ENCODE data around the gene SLC25A21.

The SLC25A21 gene

DNA sequence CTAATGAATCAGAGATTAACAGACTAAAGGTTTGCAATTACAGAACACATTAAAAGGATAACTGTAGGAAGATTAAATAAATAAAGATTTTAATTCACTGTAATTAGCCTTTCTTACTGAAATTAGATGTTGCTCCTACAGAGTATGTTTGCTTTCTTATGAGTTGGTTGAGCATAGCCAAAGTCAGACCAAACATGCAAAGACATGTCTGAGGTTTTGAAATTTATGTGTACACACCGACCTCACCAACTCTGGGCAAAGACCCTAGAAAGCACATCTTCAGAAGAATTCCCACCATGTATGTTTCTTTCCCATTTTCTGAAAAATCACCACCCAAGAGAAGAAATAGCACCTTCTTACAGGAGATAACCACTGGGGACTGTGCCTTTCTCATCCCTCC, 351.5 kb downstream of the SLC25A21 start:
- H3K27me3 ChIP-seq (replicated peaks; ENCODE audit: control insufficient read depth, insufficient read depth, low read length), result no peaks in the 10 kb centered on the region
- H3K36me3 ChIP-seq (ENCODE audit: control insufficient read depth, insufficient read depth, low read length), result no peaks in the 10 kb centered on the region
- H3K4me3 ChIP-seq (replicated peaks; ENCODE audit: low read depth, low read length), result no peak overlapping the region
- no peak for DNase-seq (ENCODE audit: extremely low read depth, insufficient read length)
- TF ChIP-seq, protein P1, sequence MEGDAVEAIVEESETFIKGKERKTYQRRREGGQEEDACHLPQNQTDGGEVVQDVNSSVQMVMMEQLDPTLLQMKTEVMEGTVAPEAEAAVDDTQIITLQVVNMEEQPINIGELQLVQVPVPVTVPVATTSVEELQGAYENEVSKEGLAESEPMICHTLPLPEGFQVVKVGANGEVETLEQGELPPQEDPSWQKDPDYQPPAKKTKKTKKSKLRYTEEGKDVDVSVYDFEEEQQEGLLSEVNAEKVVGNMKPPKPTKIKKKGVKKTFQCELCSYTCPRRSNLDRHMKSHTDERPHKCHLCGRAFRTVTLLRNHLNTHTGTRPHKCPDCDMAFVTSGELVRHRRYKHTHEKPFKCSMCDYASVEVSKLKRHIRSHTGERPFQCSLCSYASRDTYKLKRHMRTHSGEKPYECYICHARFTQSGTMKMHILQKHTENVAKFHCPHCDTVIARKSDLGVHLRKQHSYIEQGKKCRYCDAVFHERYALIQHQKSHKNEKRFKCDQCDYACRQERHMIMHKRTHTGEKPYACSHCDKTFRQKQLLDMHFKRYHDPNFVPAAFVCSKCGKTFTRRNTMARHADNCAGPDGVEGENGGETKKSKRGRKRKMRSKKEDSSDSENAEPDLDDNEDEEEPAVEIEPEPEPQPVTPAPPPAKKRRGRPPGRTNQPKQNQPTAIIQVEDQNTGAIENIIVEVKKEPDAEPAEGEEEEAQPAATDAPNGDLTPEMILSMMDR (IDR thresholded peaks at IDR 0.05; ENCODE audit: insufficient read depth, low read length, poor library complexity, severe bottlenecking), result no peak

DNA sequence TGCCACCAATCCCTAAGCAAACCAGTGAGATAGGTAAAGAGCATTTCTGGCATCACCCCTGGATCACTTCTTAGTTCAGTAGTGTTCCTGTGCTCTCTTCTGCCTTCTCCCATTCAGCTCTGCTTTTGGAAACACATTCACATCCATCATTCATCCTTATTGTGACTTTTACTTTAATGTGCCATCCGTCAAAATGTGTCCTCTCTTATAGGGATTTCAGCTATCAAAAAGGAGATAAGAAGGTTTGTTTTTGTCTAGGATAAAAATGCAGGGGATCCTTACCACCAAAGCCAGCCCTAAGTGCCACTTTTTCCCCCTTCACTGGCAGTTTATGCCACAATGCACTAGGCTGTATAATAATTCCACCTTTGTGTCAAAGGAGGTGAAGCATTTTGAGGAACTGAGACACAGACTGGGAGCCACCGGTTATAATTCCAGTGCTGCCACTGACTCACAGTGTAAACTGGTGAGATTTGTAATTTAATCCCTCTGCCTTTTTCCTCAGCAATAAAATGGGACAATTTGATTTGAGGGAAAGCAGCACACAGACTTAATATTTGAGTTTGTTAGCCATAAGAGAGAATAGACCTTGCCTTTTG, 352.2 kb downstream of the SLC25A21 start:
- Histone ChIP-seq H3K27me3 (replicated peaks; ENCODE audit: control insufficient read depth, insufficient read depth, low read length) (no peaks in the 10 kb centered on the region), H3K4me3 (replicated peaks; ENCODE audit: low read depth, low read length) (no peak overlapping the region), H3K36me3 (ENCODE audit: control insufficient read depth, insufficient read depth, low read length) (no peaks in the 10 kb centered on the region)
- TF ChIP-seq, protein P1 (IDR thresholded peaks at IDR 0.05; ENCODE audit: insufficient read depth, low read length, poor library complexity, severe bottlenecking), result no peak
- DNase-seq (ENCODE audit: extremely low read depth, insufficient read length), result no peak

DNA sequence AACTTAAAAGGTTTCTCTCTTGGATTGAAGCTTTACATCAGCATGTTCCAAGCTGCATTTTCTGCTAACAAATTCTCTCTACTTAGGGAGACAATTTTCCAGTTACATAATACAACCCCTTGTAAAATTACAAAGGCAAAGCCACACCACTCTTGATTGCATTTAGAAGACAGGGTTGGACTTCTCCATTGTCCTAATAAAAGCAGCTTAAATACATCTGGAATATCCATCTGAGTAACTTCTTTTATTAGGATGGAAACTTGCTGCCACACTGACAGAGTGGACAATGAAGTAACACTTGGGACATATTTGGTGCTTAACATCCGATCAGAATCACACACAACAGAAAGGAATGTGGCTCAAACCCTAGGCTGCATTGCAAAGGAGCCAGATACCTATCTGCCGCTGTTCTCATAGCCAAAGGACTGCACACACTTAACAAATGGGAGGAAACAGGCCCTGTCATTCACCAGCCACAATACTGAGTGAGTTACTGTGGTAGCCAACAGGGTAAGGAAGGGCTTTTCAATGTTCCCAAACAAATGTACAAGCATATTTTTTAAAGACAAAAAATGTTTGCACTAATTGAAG, 353.5 kb downstream of the SLC25A21 start:
- Histone ChIP-seq H3K27me3 (replicated peaks; ENCODE audit: control insufficient read depth, insufficient read depth, low read length) (no peaks in the 10 kb centered on the region), H3K36me3 (ENCODE audit: control insufficient read depth, insufficient read depth, low read length) (no peaks in the 10 kb centered on the region), H3K4me3 (replicated peaks; ENCODE audit: low read depth, low read length) (no peak overlapping the region)
- no peak for DNase-seq (ENCODE audit: extremely low read depth, insufficient read length)
- TF ChIP-seq, protein P1 (IDR thresholded peaks at IDR 0.05; ENCODE audit: insufficient read depth, low read length, poor library complexity, severe bottlenecking), result no peak

DNA sequence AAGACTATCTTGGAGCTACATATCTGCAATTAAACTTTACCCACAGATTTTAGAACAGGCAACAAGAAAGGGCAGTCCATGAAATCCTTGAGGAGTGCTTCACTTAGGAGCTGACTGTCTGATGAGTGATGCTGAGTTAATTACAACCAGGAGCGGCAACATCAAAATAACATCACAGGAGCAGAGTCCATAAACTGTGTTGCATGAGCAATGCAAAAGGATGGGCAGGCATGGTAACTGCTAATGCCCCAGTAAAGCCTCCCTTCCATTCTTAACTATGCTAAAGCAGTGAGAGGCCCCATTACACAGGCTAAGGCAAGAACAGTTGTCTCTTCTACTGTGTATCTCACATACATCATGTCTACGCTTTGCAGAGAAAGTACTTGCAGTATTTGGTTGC, 354.2 kb downstream of the SLC25A21 start:
- Histone ChIP-seq H3K36me3 (ENCODE audit: control insufficient read depth, insufficient read depth, low read length) (no peaks in the 10 kb centered on the region), H3K27me3 (replicated peaks; ENCODE audit: control insufficient read depth, insufficient read depth, low read length) (no peaks in the 10 kb centered on the region), H3K4me3 (replicated peaks; ENCODE audit: low read depth, low read length) (no peak overlapping the region)
- TF ChIP-seq, protein P1 (IDR thresholded peaks at IDR 0.05; ENCODE audit: insufficient read depth, low read length, poor library complexity, severe bottlenecking), result no peak
- DNase-seq (ENCODE audit: extremely low read depth, insufficient read length), result no peak

DNA sequence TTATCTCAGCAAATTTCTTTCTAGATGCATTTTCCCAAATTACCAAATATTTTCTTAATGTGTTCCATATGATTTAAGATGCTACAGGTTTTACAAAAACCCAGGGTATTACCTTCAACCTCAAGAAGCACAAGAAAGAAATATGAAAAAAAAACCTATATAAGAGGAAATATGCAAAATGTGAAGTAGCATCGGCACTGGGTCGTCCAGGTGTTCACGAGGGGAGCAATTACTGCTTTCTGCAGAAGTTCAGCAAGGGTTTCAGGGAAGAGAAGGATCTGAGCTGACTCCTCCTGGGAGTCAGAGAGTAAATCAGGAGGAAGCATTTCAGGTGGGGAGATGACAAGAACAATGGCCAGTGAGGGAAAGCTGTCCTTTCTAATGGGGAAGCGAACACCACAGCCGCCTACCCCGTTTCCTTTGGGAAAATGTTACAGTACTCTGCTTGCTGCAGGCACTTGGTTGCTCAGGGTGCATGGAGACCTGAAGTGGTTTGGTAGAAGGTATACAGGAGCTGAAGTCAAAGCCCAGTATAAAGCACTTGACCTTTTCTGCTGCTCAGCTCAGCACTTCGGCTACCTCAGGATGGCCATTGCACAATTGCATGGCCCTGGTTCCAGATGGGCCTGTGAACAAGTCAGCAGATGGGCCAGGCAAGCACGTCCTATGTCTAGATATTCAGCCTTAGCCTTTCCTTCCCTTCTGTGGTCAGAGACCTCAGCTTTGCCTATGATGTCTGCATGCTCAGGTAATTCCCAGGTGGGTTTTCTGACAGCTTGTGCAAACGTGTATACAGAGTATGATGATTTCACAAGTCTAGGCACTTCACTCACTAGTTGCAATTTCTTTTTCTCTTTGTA, 355.1 kb downstream of the SLC25A21 start:
- Histone ChIP-seq H3K27me3 (replicated peaks; ENCODE audit: control insufficient read depth, insufficient read depth, low read length) (no peaks in the 10 kb centered on the region), H3K4me3 (replicated peaks; ENCODE audit: low read depth, low read length) (no peak overlapping the region), H3K36me3 (ENCODE audit: control insufficient read depth, insufficient read depth, low read length) (no peaks in the 10 kb centered on the region)
- TF ChIP-seq, protein P1 (IDR thresholded peaks at IDR 0.05; ENCODE audit: insufficient read depth, low read length, poor library complexity, severe bottlenecking), result no peak
- no peak for DNase-seq (ENCODE audit: extremely low read depth, insufficient read length)
